Kidney tubule cell (primary cell): Measurements from ENCODE around the gene WDR83.
"Not testable (repeated sequence)": the region's sequence is repeated elsewhere in the genome, so short reads cannot be mapped to it uniquely, and the experiment has no call there.

Experiments
- DNase-seq: peaks from one replicate; pipeline ENCODE4 v3.0.0-alpha.2; 2018; ENCODE audit warnings: low spot score

WDR83 gene

DNA sequence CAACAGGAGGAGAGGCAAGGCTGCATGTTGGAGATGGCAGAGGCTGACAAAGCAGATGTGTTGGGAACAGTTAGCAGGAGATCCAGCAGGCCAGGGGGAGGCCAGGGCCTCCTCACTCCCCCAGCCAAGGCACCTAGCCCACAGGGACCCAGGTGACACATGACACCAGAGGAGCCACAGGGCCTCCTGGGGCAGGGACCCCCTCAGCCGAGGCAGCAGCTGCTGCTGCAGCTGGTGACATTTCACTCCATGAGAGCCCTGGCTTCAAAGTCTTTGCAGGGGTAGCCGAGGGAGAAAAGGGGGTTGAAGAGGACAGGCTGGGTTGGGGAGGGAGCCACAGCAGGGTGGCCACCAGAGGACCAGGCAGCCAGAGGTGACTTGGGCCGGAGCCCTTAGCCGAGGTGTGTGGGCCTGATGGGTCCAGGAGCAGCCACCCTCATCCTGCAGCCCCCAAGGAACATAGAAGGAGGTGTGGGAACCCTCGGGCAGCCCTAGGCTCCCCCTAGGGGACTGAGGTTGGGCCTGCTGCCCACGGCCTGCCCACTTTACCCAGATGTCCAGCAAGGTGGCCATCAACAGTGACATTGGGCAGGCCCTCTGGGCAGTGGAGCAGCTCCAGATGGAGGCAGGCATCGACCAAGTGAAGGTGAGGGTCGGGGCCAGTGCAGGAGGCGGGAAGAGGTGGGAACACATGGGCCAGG lies 21.0 kb downstream of the WDR83 start, which contains the start of gene GNG14:
TSS of gene GNG14 (plus strand) at position 503 of the 701 bp plus-strand sequence. CDS start at position 554, 51 bp downstream.
- no peak for DNase-seq

DNA sequence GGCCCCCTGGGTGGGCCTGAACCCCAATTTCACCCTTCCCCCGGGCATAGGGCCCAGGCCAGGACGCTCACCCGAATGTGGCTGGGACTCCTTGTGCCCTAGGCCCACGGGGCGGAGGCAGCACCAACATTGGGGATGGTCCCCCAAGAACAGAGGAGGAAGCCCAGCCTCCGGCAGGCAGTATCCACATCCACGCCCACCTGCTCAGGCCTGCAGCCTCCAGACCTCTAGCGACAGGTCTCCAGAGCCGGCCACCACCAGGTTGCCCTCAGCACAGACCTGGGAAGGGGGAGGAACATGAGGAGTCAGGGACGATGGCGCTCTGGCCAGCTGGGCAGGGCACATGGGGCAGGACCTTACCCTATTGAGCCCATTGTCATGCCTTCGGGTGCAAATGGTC lies 22.4 kb downstream of the WDR83 start:
- DNase-seq = no peak

DNA sequence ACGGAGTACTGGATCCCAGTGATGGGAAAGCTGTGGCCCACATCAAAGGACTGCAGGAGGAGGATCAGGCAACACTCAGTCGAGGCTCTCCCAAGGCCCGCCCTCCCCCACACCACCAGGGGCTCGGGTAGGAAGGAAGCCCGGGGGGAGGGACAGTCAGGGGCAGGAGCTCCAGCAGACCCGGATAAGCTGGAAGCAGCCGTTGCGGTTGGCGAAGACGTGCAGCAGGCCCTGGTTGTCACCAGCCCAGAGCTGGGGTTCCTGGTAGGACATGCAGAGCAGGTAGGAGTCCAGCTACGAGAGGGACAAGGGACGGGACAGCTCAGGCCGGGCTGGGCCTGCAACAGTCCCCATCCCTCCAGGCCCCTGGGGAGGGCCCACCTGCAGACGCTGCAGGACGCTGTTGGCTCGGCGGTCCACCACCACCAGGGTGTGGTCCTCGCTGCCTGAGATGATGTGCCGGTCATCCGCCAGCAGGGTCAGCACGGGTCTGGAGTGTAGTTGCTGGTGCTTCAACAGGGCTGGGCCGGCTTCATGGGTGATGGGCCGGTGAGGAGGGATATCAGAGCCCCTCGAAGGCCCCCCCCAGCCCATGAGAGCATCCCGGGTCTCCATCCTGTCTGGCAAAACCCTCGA lies 23.1 kb downstream of the WDR83 start:
- no peak for DNase-seq

DNA sequence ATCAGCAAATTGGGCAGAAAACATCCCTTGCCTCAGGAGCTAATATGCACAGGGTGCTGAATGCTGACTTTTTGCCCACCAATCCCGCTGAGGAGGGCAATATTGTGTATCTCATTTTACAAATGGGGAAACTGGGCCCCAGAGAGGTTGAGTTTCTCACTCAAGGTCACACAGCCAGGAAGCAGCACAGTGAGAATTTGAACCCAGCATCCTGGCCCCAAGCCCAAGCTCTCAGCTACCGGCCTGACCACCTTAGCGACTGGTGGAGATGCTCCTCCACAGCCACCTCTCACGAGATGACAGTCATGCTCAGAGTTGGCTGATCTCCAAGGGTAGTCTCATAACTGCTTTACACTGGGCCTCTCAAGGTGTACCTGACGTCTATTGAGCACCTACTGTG lies 26.4 kb downstream of the WDR83 start:
- no peak for DNase-seq

DNA sequence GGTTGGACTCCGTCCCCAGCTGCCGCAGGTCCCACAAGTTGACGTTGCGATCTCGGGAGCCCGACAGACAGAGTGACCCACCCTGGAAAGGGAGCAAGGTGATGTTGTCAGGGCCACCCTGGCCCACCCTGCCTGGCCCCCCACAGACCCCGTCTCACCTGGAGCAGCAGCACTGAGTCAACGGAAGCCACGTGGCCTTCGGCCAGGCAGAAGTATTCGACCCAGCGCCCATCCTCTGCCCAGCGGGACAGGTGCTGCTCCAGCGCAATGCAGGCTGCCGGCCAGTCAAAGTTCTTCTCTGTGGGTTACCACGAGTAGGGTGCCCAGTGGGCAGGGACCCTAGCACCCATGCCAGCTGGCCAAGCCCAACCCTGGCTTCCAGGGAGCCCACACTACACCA lies 28.0 kb downstream of the WDR83 start:
- no peak for DNase-seq

DNA sequence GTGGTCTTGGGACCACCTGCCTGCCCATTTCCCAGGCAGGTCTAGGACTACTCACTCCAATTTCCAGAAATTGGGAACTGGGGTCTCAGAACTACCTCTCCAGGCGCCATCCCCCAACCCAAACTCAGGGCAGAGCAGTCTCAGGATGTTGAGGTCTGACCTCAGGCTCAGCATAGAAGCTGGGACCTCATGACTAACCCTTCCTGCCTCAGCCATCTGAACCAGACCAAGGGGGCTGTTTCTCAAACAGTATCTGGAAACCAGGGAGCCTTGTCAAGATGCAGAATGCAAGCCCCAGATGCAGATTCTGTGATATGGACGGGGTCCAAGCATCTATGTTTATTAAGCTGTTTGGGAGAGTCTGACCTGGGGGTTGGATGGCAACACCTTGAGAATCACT lies 28.5 kb downstream of the WDR83 start:
- peak; percentile 9 for DNase-seq

DNA sequence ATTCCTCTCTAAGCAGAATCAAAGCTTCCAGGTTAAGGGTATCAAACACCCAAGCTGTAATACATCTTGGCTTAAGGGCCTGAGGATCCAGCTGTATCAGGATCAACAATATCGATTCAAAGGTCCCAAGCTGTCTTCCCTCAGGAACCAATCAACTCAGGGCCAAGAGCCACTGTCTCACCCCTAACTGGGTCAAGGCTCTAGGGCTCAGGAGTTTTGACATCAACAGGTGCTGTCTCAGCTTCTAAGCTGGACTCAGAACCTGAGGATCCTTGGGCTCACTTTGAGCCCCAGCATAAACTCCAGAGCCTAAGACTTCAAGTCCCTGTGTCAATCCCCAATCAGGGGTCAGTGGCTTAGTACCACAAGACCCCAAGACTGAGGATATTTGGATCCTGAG lies 28.9 kb downstream of the WDR83 start:
- no peak for DNase-seq

DNA sequence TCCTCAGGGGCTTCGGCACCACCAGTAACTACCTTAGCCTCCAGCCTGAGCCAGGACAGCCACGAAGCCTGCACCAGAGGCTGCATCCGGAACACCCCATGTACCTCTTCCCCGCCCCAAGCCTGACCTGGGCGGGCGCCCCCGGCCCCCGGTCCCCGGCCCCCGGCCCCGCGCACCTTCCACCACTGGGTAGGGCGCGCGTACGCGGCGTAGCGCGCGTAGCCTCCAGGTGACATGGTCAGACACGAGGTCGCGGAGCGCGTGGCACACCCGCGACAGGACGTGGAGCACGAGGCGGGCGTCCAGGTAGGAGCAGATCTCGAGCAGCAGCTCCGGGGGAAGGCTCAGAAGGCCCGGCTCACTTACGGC lies 29.4 kb downstream of the WDR83 start:
- no peak for DNase-seq

DNA sequence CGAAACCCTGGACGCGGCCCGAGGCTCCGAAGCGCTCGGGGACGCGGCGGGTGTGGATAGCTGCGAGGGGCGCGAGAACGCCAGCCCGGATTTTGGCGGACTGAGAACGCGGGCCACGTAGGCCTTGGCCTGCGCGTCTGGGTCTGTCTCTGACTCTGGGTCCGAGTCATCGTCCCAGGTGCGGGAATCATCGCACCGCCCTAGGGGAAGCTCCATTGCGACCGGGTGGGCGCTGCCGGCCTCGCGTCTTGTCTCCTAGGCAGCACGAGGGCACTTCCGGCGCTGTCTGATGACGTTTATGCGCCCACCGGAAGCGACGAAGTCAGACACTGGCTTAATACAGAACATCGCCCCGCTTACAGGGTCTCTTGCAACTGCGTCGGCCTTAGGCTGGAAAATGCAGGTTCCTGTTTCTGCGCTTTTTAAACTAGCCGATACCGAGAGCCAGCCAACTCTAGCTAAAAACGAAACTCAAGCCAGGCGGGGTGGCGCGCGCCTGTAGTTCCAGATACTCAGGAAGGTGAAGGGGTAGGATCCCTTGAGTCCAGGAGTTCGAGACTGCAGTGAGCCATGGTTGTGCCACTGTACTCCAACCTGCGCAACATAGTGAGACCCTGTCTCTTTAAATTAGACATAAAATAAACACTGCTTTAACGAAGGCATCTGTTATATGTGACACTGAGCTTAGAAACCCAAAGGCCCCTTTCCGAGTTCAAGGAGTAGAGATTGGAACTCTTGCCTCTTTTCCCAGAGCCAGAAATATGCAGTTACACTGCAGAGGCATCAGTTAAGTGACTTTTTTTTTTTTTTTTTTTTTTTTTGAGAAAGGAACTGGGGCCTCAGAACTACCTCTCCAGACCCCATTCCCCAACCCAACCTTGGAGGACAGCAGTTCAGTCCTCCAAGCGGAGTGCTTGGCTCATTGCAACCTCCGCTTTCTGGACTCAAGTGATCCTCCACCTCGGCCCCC lies 30.0 kb downstream of the WDR83 start, which contains the start of gene FBXW9:
TSS of gene FBXW9 (minus strand) at position 266 of the 970 bp plus-strand sequence. CDS start at position 216, 50 bp downstream.
- peak; percentile 93 for DNase-seq

DNA sequence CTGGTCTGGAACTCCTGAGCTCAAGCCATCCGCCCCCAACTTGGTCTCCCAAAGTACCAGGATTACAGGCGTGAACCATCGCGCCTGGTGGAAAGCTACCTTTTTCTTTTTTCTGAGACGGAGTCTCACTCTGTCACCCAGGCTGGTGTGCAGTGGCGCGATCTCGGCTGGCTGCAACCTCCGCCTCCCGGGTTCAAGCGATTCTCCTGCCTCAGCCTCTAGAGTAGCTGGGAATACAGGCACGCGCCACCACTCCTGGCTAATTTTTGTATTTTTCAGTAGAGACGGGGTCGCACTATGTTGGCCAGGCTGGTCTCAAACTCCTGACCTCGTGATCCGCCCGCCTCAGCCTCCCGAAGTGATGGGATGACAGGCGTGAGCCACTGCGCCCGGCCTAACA lies 30.8 kb downstream of the WDR83 start:
- DNase-seq = not testable (repeated sequence)

DNA sequence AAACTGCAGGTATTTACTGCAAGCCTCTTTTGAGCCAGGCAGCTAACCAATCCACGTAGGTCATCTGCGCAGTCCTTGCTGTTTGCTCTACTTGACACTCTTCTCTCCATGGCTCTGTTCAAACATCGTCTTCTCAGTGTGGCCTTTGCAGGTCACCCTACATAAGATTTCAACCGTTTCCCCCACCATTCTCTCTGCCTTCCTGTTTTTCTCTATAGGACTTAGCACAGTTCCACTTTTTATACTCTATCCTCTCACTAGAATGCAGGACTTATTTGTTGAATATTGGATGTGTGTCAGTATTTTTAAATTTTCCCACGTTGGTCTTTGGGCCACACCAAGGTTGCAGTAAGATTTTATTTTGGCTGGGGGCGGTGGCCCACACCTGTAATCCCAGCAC lies 31.5 kb downstream of the WDR83 start:
- no peak for DNase-seq

DNA sequence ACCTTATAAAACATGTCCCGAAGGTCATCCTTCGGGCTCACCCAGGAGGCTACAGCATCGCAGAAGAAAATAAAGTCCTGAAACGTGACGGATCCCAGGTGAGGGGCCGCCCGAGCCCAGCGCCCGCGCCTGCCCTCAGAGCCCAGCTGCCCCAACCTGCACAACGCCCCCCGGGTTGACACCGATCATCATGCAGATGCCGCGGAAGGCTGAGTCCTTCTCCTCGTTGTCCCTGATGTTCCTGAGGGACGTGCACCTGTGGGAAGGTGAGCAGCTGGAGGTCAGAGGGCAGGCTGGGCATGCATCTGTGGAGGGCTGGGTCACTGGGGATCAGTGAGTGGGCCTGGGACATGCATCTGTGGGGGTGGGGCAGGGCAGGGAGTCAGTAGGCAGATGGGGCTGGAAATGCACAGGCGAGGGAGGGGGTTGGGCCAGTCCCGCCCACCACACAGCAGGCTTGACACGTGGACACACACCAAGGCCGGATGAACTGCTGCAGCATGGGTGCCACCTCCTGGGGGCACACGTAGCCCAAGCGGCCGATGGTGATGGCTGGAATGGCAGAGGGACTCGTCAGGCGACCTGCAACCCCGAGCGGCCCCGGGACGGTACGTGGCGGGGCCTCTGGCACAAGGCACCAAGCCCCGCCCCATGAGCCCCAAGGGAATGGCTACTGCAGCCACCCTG lies 35.1 kb downstream of the WDR83 start:
- no peak for DNase-seq

DNA sequence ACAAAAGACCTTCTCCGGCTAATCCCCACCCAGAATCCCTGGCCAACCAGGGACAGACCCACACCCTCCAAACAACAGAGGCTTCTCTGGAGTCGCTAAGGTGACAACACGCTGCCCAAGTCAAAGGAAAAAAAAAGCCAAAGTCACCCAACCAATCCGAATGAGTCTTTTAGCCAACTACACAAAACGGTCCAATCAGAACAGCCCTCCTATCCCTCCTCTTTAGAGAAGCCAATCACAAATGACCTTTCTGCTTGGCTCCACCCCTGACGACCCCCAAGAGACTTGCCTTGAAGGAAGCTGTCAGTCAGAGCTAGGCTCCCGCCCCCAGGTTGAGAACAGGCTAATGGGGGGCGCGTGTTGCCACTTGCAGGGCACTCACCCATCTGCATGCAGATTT lies 36.4 kb downstream of the WDR83 start:
- DNase-seq = peak; percentile 26

DNA sequence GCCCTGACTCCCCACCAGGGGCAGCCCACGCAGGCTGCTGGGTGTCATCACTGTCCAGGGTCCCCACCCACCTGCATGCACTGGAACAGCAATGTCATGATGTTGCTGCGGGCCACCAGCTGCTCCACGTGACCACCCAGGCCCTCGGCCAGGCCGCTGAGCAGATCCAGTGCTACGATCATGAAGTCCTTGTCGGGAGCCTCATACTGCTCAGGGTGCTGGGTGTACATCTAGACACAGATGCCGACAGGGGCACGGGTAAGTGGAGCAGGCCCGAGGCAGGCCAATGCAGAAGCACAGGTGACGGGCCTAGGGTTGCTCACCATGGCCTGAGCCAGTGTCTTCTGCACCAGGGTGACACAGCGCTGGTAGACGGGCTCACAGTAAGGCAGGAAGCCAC lies 38.6 kb downstream of the WDR83 start:
- no peak for DNase-seq

DNA sequence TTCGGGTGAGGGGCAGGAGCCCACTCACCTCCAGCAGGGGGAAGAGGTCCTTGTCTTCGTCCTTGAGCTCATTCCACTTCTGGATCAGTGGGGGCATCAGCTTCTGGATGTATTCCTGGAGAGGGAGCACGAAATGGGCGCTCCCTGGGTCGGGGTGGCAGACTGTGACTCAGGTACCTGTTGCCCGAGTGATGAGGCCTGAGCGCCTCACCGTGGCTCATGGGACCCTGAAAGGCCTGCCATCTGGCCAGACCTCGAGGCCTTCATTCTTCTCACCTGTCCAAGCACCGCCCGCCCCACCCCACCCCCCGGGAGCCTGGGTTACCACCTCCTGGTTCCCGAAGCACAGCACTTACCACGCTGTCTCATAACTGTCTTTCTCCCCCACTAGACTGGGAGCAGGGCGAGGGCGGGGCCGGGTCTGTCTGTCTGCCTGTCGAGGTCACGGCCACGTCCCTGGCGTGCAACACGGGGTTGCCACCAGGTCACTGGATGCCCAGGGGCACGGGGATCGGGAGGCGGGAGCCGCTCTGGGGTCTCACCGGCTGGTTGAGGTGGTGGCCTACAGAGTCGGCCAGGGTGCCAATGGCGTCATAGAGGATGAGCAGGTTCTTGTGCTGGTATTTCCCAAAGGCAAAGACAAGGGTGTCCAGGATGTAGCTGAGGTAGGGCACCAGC lies 39.2 kb downstream of the WDR83 start:
- no peak for DNase-seq

DNA sequence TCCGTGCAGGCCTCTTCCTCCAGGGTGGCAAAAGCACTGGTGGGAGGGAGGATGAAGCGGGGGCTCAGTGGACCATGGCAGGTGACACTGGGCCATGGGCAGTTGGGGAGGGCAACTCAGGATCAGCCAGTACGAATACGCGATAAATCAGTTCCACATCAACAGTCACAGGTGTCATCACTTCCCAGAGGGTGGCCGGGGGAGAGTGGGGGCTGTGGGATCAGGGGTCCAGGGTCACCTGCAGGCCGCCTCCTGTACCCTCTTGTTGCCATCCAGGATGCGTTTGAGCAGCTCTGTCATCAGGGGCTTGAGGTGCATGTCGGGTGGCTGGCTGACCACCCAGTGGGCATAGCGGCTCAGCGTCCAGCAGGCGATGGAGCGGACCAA lies 39.7 kb downstream of the WDR83 start:
- no peak for DNase-seq

DNA sequence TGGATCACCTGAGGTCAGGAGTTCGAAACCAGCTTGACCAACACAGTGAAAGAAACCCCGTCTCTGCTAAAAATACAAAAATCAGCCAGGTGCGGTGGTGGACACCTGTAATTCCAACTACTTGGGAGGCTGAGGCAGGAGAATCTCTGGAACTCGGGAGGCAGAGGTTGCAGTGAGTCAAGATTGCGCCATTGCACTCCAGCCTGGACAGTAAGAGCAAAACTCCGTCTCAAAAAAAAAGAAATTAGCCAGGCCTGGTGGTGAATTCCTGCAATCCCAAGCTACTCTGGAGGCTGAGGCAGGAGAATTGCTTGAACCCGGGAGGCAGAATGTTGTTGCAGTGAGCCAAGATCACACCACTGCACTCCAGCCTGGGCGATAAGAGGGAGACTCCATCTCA lies 42.0 kb downstream of the WDR83 start:
- no peak for DNase-seq

DNA sequence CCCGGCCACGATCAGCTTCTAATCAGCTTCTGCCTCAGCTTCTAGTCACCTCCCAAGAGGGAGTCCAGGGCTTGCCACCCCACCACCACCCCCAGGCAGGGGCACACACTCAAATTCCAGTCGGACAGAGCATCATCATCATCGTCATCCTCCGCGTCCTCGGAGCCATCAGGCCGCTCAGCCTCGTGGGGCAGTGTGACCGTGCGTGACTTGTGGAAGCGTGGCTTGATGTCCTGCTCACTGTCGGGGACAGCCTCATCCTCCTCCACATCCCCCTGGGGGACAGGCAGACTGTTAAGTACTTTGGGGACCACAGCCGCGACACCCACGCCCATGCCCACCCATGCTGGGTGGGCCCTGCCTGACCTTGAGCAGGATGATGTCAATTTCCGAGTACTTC lies 44.6 kb downstream of the WDR83 start:
- DNase-seq = no peak

DNA sequence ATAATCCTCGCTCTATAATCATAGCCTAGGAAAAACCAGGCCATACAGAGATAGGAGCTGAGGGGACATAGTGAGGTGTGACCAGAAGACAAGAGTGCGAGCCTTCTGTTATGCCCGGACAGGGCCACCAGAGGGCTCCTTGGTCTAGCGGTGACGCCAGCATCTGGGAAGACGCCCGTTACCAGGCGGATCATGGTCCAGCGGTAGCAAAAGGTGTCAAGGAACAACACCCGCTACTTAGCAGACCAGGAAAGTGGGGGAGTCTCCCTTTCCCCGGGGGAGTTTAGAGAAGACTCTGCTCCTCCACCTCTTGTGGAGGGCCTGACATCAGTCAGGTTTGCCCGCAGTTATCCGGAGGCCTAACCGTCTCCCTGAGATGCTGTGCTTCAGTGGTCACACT lies 45.5 kb downstream of the WDR83 start:
- DNase-seq = not testable (repeated sequence)

DNA sequence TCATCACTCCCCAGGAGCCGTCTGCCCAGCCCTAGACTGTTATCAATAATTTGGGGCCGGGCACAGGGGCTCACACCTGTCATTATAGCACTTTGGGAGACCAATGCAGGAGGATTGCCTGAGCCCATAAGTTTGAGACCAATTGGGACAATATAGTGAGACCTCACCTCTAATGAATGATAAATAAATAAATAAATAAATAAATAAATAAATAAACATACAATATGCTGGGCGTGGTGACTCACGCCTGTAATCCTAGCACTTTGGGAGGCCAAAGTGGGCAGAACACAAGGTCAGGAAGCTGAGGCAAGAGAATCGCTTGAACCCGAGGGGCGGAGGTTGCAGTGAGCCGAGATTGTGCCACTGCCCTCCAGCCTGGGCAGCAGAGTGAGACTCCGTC lies 46.7 kb downstream of the WDR83 start:
- not testable (repeated sequence) for DNase-seq

DNA sequence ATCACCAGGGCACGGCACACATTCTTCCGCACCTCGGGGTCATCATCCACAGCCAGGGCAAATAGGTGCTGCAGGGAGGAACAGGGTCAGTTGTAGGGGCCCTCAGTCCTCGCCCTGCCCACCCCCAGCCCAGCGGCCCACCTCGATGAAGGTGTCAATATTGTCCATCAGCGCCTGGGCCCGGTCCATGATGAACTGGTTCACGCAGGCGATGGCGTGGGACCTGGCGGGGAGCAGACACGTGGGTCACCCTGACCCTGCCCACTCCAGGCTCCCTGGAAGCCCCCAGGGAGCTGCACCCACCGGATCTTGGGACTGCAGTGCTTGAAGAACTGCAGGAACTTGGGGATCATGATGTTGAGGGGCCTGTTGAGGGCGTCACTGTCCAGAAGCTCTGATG lies 48.5 kb downstream of the WDR83 start:
- no peak for DNase-seq

DNA sequence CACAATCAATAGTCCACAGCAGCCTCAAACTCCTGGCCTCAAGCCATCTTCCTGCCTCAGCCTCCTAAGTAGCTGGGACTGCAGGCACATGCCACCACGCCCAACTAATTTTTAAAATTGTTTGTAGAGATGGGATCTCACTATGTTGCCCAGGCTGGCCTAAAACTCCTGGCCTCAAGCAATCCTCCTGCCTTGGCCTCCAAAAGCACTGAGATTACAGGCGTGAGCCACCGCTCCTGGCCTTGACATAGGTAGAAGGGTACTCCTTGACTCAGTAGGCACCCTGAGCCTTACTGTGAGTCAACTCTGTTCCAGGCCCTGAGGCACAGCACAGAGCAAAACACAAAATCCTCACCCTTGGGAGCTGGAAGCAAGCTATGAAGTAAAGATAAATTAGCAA lies 49.3 kb downstream of the WDR83 start:
- no peak for DNase-seq
